ENCODE data around the gene RINT1. TPM values are rescaled to one million over a fixed set of nuclear protein-coding genes. Genes with fewer than 3 reads are reported as not detected.

Gene RINT1
- total RNA-seq, 4 donors from 2014 or later = 17.1 to 28.9 (median 18.7) TPM

DNA sequence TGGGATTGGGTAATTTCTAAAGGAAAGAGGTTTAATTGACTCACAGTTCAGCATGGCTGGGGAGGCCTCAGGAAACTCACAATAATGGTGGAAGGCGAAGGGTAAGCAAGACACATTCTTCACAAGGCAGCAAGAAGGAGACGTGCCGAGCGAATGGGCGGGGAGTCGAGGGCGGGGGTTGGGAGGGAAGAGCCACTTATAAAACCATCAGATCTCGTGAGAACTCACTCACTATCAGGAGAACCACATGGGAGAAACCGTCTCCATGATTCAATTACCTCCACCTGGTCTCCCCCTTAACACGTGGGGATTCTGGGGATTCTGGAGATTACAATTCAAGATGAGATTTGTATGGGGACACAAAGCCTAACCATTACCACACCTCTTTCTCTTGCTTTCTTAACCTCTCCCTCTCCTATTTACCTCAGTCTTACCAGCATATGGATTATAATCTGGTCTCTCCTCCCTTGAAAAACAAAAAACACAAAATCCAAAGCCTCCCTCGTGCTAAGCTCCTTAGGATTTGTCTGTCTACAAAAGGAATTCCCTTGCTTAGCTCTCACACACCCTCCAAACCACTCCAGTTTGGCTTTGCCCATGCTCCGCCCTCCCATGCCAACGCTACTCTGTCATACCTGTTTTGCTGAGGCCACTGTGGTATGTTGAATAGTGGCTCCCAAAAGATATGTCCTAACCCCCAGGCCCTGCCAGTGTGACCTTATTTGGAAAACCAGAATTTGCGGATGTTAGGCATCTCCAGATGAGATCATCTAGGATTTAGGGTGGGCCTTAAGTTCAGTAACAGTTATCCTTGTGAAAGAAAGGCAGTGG is 68.9 kb downstream of the RINT1 start:
- H3K4me1 ChIP-seq = no peaks in the 10 kb centered on the region
- H3K27ac ChIP-seq = no peak overlapping the region
- no peak overlapping the region for H3K4me3 ChIP-seq
- no peaks in the 10 kb centered on the region for H3K9me3 ChIP-seq
- H3K27me3 ChIP-seq = no peaks in the 10 kb centered on the region
- intact Hi-C loops (cut with DNase I; ENCODE audit: low total_unique reads) = no loop called here
- no peak for DNase-seq
- TF ChIP-seq, protein P1, sequence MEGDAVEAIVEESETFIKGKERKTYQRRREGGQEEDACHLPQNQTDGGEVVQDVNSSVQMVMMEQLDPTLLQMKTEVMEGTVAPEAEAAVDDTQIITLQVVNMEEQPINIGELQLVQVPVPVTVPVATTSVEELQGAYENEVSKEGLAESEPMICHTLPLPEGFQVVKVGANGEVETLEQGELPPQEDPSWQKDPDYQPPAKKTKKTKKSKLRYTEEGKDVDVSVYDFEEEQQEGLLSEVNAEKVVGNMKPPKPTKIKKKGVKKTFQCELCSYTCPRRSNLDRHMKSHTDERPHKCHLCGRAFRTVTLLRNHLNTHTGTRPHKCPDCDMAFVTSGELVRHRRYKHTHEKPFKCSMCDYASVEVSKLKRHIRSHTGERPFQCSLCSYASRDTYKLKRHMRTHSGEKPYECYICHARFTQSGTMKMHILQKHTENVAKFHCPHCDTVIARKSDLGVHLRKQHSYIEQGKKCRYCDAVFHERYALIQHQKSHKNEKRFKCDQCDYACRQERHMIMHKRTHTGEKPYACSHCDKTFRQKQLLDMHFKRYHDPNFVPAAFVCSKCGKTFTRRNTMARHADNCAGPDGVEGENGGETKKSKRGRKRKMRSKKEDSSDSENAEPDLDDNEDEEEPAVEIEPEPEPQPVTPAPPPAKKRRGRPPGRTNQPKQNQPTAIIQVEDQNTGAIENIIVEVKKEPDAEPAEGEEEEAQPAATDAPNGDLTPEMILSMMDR (IDR thresholded peaks at IDR 0.05) = no peak
- no peak for TF ChIP-seq POLR2A (IDR thresholded peaks at IDR 0.05)
- no peaks in the 10 kb centered on the region for H3K36me3 ChIP-seq

DNA sequence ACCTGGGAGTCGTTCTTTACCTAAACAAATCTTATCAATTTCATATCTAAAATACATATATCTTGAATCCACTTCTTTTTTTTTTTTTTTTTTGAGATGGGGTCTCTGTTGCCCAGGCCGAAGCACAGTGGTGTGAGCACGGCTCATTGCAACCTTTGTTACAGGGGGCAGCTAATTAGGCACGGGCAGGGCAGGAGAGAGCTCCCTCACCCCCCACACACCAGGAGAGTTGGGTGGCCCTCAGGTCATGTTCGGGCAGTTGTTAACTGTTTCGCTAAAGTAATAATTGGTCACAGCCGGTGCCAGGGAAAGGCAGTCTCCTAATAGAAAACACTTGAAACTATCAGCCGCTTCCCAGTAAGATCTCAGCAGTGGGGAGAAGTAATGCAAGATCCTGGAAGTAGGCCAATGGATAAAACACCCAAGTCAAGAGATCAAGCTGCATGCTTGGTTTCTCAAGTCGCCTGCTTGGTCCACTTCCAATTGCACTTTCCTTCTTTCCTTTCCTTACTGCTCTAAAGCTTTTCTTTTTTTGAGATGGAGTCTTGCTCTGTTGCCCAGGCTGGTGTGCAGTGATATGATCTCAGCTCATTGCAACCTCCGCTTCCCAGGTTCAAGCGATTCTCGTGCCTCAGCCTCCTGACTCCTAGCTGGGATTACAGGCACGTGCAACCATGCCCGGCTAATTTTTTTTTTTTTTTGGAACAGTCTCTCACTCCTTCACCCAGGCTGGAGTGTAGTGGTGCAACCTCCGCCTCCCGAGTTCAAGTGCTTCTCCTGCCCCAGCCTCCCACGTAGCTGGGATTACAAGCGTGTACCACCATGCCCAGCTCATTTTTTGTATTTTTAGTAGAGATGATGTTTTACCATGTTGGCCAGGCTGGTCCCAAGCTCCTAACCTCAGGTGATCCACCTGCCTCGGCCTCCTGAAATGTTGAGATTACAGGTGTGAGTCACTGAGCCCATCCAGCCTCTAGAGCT is 70.6 kb downstream of the RINT1 start:
- Histone ChIP-seq H3K4me3 (no peak overlapping the region), H3K36me3 (no peaks in the 10 kb centered on the region), H3K27me3 (no peaks in the 10 kb centered on the region), H3K4me1 (no peaks in the 10 kb centered on the region), H3K9me3 (no peaks in the 10 kb centered on the region), H3K27ac (no peak overlapping the region)
- no peak for DNase-seq
- intact Hi-C loops (cut with DNase I; ENCODE audit: low total_unique reads) = no loop called here
- TF ChIP-seq, protein P1 (IDR thresholded peaks at IDR 0.05) = no peak
- TF ChIP-seq POLR2A (IDR thresholded peaks at IDR 0.05) = no peak

DNA sequence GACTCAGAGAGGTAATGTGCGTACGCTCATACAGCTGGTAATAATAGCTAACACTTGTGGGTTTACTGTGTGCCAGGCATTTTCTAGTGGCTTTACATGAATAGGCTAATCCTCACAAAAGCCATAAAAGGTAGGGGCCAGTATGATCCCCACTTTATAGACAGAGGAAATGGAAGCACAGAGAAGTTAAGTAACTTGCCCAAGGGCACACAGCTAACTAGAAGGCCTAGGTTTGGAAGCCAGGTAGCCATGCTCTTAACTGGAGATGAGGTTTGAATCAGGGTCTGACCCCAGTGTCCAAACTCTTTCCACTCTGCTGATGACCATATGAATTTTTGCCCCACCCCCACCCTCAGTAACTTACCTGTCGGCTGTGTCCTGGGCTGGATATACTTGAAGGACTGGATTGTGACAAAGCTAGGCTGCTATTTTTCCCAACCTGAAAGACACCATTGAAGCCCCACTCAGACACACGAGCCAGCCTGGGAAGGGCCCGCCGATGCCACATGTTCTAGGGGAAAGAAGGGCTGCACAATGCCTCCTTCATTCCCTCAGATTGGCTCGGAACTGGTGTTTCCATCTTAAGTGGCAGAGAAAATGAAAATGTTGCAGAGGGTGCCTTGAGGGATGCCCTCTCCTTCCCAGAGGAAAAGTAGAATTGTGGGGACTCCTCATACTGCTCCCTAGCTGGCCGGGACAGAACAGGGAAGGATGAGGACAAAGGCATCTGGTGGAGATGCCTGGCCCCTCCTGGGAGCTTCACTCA is 78.3 kb downstream of the RINT1 start:
- no peak overlapping the region for H3K27ac ChIP-seq
- TF ChIP-seq POLR2A (IDR thresholded peaks at IDR 0.05) = no peak
- TF ChIP-seq, protein P1 (IDR thresholded peaks at IDR 0.05) = no peak
- no peaks in the 10 kb centered on the region for H3K36me3 ChIP-seq
- DNase-seq = no peak
- intact Hi-C loops (cut with DNase I; ENCODE audit: low total_unique reads) = no loop called here
- no peaks in the 10 kb centered on the region for H3K27me3 ChIP-seq
- no peaks in the 10 kb centered on the region for H3K9me3 ChIP-seq
- no peaks in the 10 kb centered on the region for H3K4me1 ChIP-seq
- H3K4me3 ChIP-seq = no peak overlapping the region

DNA sequence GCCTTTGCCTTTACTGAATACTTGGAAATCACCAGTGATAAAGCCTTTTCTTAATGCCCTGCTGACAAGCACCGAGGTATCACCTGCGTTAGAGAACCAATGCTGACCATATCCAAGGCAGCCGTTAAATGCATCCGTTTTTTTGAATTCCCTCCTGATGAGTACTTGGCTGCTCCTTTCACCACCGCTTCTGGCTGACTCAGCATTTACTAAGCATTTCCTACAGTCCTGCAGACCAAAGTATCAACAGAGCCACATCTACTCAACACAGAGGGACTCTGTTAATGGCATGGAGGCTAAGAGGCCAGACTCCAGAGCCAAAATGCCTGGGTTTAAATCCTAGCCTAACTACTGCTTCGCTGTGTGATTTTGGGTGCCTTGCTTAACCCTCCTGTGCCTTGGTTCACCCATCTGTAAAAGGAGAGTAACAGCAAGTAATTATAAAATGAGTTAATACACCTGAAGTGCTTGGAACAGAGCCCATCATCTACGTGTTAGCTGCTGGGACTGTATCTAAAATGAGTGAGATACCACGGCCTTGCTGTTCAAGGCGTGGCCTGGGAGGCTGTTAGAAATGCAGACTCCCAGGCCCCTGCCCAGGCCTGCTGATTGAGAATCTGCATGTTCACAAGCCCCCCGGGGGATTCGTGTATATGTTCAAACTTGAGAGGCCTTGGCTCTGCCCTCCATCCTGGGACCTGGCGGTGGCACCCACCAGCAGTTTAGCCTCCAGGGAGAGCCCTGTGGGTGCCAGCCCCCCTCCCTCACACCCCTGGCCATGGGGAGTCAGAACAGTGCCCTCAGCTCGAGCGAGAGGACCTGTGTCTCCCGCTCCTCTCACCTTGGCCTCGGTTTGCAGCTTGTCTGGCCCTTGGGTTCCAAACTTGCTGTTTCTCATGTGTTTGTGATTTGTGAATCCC is 80.1 kb downstream of the RINT1 start:
- no peaks in the 10 kb centered on the region for H3K9me3 ChIP-seq
- TF ChIP-seq, protein P1 (IDR thresholded peaks at IDR 0.05) = no peak
- TF ChIP-seq POLR2A (IDR thresholded peaks at IDR 0.05) = no peak
- no peaks in the 10 kb centered on the region for H3K4me1 ChIP-seq
- intact Hi-C loops (cut with DNase I; ENCODE audit: low total_unique reads) = no loop called here
- no peaks in the 10 kb centered on the region for H3K36me3 ChIP-seq
- no peak overlapping the region for H3K4me3 ChIP-seq
- no peak for DNase-seq
- no peak overlapping the region for H3K27ac ChIP-seq
- H3K27me3 ChIP-seq = no peaks in the 10 kb centered on the region

Measured in uterus (tissue), 4 donors.